H1 (cell line): Measurements from ENCODE around the gene NFASC.

Source experiments
- BRCA1 ChIP-seq: IDR thresholded peaks from 2 replicates; pipeline ENCODE4 v1.6.1; 2012; ENCODE audit warnings: low read depth, low read length, improper control_type of control experiment
- CEBPB ChIP-seq: IDR thresholded peaks from 2 replicates; pipeline ENCODE4 v1.6.1; 2012; ENCODE audit warnings: low read depth, low read length
- CHD2 ChIP-seq: IDR thresholded peaks from 2 replicates; pipeline ENCODE4 v1.6.1; 2012; ENCODE audit warnings: low read length, improper control_type of control experiment
- CREB1 ChIP-seq: IDR thresholded peaks from 2 replicates; pipeline ENCODE4 v1.6.1; 2012; ENCODE audit warnings: inconsistent platforms
- EP300 ChIP-seq, 2 experiments: IDR thresholded peaks; 1 replicate in 1 of 2; 2 replicates in 1 of 2; pipeline ENCODE4 v1.6.1; 2011 to 2012; ENCODE audit warnings: low read depth in 2 of 2, low read length in 2 of 2, mild to moderate bottlenecking in 2 of 2, borderline replicate concordance in 1 of 2, inconsistent platforms in 1 of 2, moderate library complexity in 1 of 2
- RAD21 ChIP-seq, 2 experiments: IDR thresholded peaks in 1 of 2; conservative IDR thresholded peaks in 1 of 2; 2 replicates each; pipeline ENCODE4 v1.6.1; 2011; ENCODE audit warnings: low read depth in 2 of 2, low read length in 2 of 2, improper control_type of control experiment in 1 of 2, inconsistent platforms in 1 of 2, mild to moderate bottlenecking in 1 of 2, moderate library complexity in 1 of 2
- RNF2 ChIP-seq: fragments of 200-900, 300-1000 bp; sonication (generic); IDR thresholded peaks from 2 replicates; pipeline ENCODE4 v1.7.1; 2016; ENCODE audit warnings: borderline replicate concordance, low read depth, mild to moderate bottlenecking, antibody characterized with exemption, low read length; ENCODE audit not compliant: poor library complexity, severe bottlenecking; ENCODE audit errors: missing control alignments
- SIN3A ChIP-seq, 2 experiments: IDR thresholded peaks in 1 of 2; conservative IDR thresholded peaks in 1 of 2; 2 replicates each; pipeline ENCODE4 v1.6.1; 2011 to 2012; ENCODE audit warnings: low read length in 2 of 2, improper control_type of control experiment in 1 of 2, low read depth in 1 of 2, mild to moderate bottlenecking in 1 of 2
- SP1 ChIP-seq: IDR thresholded peaks from 2 replicates; pipeline ENCODE4 v1.6.1; 2011; ENCODE audit warnings: low read depth, low read length
- TAF1 ChIP-seq: IDR thresholded peaks from 2 replicates; pipeline ENCODE4 v1.6.1; 2011; ENCODE audit warnings: mild to moderate bottlenecking, low read depth, low read length
- TF ChIP-seq, protein P1 (sequence below), 3 experiments: IDR thresholded peaks; 1 replicate in 2 of 3; 2 replicates in 1 of 3; pipeline versions ENCODE4 v1.5.1 to v1.6.1; 2011; ENCODE audit warnings: low read length in 3 of 3, mild to moderate bottlenecking in 3 of 3, inconsistent platforms in 2 of 3, low read depth in 1 of 3, moderate library complexity in 1 of 3; ENCODE audit not compliant: insufficient read depth in 1 of 3; ENCODE audit errors: control extremely low read depth in 1 of 3

DNA sequence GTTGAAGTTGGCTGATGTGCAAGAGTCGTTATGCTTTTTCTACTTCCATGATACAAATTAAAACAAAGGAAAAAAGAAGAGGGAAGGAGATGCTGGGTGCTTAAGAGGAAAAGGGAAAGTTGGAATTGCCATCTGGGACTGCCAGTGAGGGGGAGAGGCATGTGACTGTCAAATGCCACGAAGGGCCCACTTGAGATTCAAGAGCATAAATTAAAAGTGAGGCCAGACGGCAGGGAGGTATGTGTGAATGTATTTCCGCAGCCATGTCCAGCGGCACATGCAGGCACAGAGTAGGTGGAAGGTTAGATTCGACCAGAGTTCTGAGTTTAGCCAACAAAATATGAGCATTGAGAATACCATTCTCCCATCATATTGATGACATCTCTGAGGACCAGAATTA is 32.0 kb downstream of the NFASC start:
- TF ChIP-seq SIN3A (conservative IDR thresholded peaks at IDR 0.05 in 1 of 2, IDR thresholded peaks at IDR 0.05 in 1 of 2; ENCODE audit: low read depth in 1 of 2, low read length in 2 of 2) (no peak), RNF2 (no peak), RAD21 (IDR thresholded peaks at IDR 0.05 in 1 of 2, conservative IDR thresholded peaks at IDR 0.05 in 1 of 2; ENCODE audit: low read depth in 2 of 2, low read length in 2 of 2) (no peak), CHD2 (no peak), SP1 (no peak), CREB1 (no peak), BRCA1 (no peak), TAF1 (no peak), CEBPB (no peak), EP300 (IDR thresholded peaks at IDR 0.05; ENCODE audit: borderline replicate concordance in 1 of 2, low read depth in 2 of 2, low read length in 2 of 2) (no peak)
- TF ChIP-seq, protein P1, sequence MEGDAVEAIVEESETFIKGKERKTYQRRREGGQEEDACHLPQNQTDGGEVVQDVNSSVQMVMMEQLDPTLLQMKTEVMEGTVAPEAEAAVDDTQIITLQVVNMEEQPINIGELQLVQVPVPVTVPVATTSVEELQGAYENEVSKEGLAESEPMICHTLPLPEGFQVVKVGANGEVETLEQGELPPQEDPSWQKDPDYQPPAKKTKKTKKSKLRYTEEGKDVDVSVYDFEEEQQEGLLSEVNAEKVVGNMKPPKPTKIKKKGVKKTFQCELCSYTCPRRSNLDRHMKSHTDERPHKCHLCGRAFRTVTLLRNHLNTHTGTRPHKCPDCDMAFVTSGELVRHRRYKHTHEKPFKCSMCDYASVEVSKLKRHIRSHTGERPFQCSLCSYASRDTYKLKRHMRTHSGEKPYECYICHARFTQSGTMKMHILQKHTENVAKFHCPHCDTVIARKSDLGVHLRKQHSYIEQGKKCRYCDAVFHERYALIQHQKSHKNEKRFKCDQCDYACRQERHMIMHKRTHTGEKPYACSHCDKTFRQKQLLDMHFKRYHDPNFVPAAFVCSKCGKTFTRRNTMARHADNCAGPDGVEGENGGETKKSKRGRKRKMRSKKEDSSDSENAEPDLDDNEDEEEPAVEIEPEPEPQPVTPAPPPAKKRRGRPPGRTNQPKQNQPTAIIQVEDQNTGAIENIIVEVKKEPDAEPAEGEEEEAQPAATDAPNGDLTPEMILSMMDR (IDR thresholded peaks at IDR 0.05; ENCODE audit: control extremely low read depth in 1 of 3, insufficient read depth in 1 of 3, low read depth in 1 of 3, low read length in 3 of 3): no peak
